SK-N-MC (cell line): ENCODE results near the gene TPBGL.

Experiments
- DNase-seq: peaks from one replicate; pipeline ENCODE4 v3.0.0-alpha.2; 2011; ENCODE audit warnings: low read depth, low spot score
- H3K27ac ChIP-seq: fragments of 200-600 bp; sonication (generic); 2 replicates; pipeline ENCODE4 v1.5.1; 2016; ENCODE audit warnings: mixed run types
- H3K36me3 ChIP-seq: fragments of 200-600 bp; sonication (generic); 2 replicates; pipeline ENCODE4 v1.6.1; 2017; ENCODE audit warnings: antibody characterized with exemption, low read length, mixed read lengths; ENCODE audit not compliant: insufficient read depth
- H3K4me3 ChIP-seq: fragments of 200-600 bp; sonication (generic); 2 replicates; pipeline ENCODE4 v1.5.1; 2016
- H3K9ac ChIP-seq: fragments of 200-600 bp; sonication (generic); 2 replicates; pipeline ENCODE4 v1.8.0; 2017; ENCODE audit warnings: mixed run types, mixed read lengths; ENCODE audit not compliant: insufficient read length
- H3K9me3 ChIP-seq: fragments of 200-600 bp; sonication (generic); 2 replicates; pipeline ENCODE4 v1.6.1; 2017; ENCODE audit warnings: low read depth, mild to moderate bottlenecking, antibody characterized with exemption, low read length, moderate library complexity, mixed read lengths
- EZH2 ChIP-seq: fragments of 200-600 bp; sonication (generic); IDR thresholded peaks from one replicate; pipeline ENCODE4 v1.6.1; 2017; ENCODE audit warnings: antibody characterized with exemption
- FOXP2 ChIP-seq: optimal IDR thresholded peaks from 2 replicates; pipeline ENCODE3; 2011; ENCODE audit warnings: mild to moderate bottlenecking, moderate library complexity; ENCODE audit not compliant: insufficient read depth; ENCODE audit errors: extremely low read length, control extremely low read depth
- POLR2AphosphoS5 ChIP-seq: IDR thresholded peaks from 2 replicates; pipeline ENCODE4 v1.6.1; 2012; ENCODE audit warnings: mild to moderate bottlenecking, low read depth, low read length, borderline replicate concordance

TPBGL gene

GRCh38 chr11:75277211-75277805, 36.7 kb downstream of the TPBGL start:
- Histone ChIP-seq H3K27ac (no peak overlapping the region), H3K9ac (no peak overlapping the region), H3K4me3 (no peak overlapping the region), H3K9me3 (no peaks in the 10 kb centered on the region), H3K36me3 (no peaks in the 10 kb centered on the region; the same call in 1 of the 2 replicates)
- TF ChIP-seq FOXP2 = no peak
- no peak for DNase-seq

GRCh38 chr11:75277991-75278790, 37.6 kb downstream of the TPBGL start:
- no peak for TF ChIP-seq POLR2AphosphoS5
- TF ChIP-seq FOXP2 = no peak
- TF ChIP-seq EZH2 = no peak
- DNase-seq = no peak
- Histone ChIP-seq H3K4me3 (no peak overlapping the region), H3K9ac (no peak overlapping the region), H3K27ac (no peak overlapping the region), H3K9me3 (no peaks in the 10 kb centered on the region), H3K36me3 (no peaks in the 10 kb centered on the region; the same call in 1 of the 2 replicates)

DNA sequence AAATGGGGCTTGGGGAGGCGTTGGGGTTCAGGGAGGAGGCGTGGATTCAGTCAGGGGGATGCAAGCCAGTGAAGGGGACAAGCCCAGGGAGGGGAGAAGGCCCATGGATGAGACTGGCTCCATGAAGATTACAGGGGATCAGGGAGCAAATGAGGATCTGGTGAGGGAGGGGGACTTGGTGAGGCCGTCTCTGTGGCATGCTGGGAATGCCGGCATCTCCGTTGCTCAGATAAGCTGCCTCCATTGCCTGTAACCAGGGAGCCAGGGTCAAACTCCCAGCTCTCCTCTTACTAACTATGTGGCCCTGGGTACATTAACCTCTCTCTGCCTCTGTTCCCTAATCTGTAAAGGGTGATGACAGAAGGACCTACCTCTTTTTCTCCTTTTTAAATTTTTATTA, 38.7 kb downstream of the TPBGL start:
- no peaks in the 10 kb centered on the region for H3K9me3 ChIP-seq
- no peak overlapping the region for H3K9ac ChIP-seq
- no peak for DNase-seq
- no peak for TF ChIP-seq FOXP2
- no peak for TF ChIP-seq POLR2AphosphoS5
- no peak for TF ChIP-seq EZH2
- no peaks in the 10 kb centered on the region for H3K36me3 ChIP-seq
- no peak overlapping the region for H3K4me3 ChIP-seq
- H3K27ac ChIP-seq = no peak overlapping the region

GRCh38 chr11:75280227-75280701, 39.7 kb downstream of the TPBGL start:
- H3K36me3 ChIP-seq = no peaks in the 10 kb centered on the region
- TF ChIP-seq POLR2AphosphoS5 = no peak
- no peak for TF ChIP-seq FOXP2
- TF ChIP-seq EZH2 = no peak
- no peak overlapping the region for H3K9ac ChIP-seq
- no peak for DNase-seq
- H3K9me3 ChIP-seq = no peaks in the 10 kb centered on the region
- no peak overlapping the region for H3K4me3 ChIP-seq
- no peak overlapping the region for H3K27ac ChIP-seq

- no peak overlapping the region for H3K4me3 ChIP-seq
- TF ChIP-seq FOXP2 (no peak), EZH2 (no peak), POLR2AphosphoS5 (no peak)
- no peak for DNase-seq
- H3K36me3 ChIP-seq = no peaks in the 10 kb centered on the region
- no peak overlapping the region for H3K9ac ChIP-seq
- H3K9me3 ChIP-seq = no peaks in the 10 kb centered on the region
- no peak overlapping the region for H3K27ac ChIP-seq
Observed at GRCh38 chr11:75280770-75281468, 40.3 kb downstream of the TPBGL start.

DNA sequence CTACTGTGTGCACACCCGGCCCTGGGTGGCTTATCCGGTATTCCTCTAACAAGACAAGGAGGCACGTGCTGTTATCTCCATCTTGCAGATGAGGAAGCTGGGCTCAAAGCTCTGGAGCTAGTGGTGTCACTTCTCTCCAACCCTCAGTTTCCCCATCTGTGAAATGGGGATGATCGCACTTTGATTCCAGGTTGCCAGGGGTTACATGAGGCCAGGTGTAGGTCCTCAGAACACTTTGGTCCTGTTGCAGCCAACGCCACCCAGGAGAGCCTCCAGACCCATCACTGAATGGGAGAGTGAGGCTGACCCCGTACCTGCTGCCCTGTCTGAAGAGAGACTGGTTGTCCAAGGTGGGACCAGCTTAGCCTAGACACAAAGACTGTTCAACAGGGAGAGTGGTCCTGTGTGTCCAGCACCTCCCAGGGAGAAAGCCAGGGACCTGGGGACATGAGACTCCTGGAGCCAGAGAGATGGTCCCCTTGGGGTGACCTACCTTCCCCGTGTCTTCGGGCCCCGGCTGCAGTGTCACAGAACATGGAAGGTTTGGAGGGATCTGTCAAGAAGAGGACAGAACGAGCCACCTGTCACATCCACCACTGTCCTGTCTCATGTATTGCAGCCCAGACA, 41.0 kb downstream of the TPBGL start:
- Histone ChIP-seq H3K9me3 (no peaks in the 10 kb centered on the region), H3K9ac (no peak overlapping the region), H3K36me3 (no peaks in the 10 kb centered on the region), H3K4me3 (no peak overlapping the region), H3K27ac (no peak overlapping the region)
- no peak for DNase-seq
- no peak for TF ChIP-seq FOXP2
- no peak for TF ChIP-seq EZH2
- TF ChIP-seq POLR2AphosphoS5 = no peak

DNA sequence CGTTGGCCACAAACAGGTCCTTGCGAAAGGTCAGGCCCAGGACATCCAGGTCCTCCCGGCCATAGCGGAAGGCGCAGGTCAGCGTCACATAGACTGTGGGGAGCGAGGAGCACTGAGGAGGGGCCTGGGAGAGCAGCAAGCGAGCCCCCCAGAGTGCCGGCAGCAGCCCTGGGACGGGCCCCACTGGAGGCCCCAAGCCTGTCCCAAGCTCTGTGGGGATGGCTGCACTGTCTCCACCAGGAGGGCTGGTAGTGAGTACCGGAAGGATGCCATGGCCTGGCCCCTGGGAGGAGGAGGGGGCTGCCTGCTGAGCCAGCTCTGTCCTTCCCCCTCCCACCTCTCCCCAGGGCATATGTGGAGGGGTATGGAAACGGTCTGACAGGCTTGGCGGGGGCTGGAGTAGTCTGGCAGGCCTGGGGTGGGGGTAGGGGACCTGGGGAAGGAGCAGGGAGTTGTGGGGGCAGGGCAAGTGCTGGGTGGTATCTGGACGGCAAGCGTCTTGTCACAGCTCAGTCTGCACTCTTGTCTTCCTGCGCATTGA, 42.9 kb downstream of the TPBGL start:
- H3K9me3 ChIP-seq = no peaks in the 10 kb centered on the region
- DNase-seq = no peak
- no peaks in the 10 kb centered on the region for H3K36me3 ChIP-seq
- no peak overlapping the region for H3K4me3 ChIP-seq
- H3K27ac ChIP-seq = no peak overlapping the region
- no peak overlapping the region for H3K9ac ChIP-seq
- no peak for TF ChIP-seq FOXP2
- no peak for TF ChIP-seq EZH2
- TF ChIP-seq POLR2AphosphoS5 = no peak

GRCh38 chr11:75285776-75286360, 45.3 kb downstream of the TPBGL start:
- no peak overlapping the region for H3K27ac ChIP-seq
- H3K4me3 ChIP-seq = no peak overlapping the region
- TF ChIP-seq FOXP2 (no peak), EZH2 (no peak), POLR2AphosphoS5 (no peak)
- no peak overlapping the region for H3K9ac ChIP-seq
- H3K9me3 ChIP-seq = no peaks in the 10 kb centered on the region
- no peaks in the 10 kb centered on the region for H3K36me3 ChIP-seq
- DNase-seq = no peak
